ENCODE measurements around the gene SLC27A5.
A peak's percentile ranks its signal among the peaks of the same experiment; 100 is the strongest.

Gene SLC27A5, protein sequence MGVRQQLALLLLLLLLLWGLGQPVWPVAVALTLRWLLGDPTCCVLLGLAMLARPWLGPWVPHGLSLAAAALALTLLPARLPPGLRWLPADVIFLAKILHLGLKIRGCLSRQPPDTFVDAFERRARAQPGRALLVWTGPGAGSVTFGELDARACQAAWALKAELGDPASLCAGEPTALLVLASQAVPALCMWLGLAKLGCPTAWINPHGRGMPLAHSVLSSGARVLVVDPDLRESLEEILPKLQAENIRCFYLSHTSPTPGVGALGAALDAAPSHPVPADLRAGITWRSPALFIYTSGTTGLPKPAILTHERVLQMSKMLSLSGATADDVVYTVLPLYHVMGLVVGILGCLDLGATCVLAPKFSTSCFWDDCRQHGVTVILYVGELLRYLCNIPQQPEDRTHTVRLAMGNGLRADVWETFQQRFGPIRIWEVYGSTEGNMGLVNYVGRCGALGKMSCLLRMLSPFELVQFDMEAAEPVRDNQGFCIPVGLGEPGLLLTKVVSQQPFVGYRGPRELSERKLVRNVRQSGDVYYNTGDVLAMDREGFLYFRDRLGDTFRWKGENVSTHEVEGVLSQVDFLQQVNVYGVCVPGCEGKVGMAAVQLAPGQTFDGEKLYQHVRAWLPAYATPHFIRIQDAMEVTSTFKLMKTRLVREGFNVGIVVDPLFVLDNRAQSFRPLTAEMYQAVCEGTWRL

DNA sequence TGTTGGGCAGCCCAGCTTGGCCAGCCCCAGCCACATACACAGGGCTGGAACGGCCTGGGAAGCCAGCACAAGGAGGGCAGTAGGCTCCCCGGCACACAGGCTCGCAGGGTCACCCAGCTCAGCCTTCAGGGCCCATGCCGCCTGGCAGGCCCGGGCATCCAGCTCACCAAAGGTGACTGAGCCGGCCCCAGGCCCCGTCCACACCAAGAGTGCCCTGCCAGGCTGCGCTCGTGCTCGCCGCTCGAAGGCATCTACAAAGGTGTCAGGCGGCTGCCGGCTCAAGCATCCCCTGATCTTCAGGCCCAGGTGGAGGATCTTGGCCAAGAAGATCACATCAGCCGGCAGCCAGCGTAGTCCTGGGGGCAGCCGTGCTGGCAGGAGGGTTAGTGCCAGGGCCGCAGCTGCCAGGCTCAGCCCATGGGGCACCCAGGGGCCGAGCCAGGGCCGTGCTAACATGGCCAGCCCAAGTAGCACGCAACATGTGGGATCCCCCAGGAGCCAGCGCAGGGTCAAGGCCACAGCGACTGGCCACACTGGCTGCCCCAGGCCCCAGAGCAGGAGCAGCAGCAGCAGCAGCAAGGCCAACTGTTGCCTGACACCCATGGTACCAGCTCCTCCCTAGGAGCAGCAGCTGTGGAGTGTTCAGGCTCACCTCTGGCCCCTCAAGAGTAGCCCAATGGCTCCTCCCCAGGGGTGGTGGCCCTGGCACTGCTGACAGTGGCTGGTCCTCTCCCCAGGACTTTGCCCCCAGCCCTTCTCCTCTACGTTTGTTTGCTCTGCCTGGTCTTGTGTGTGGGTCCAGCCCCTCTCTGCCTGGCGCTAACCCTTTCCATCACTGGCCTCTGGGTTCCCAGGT, at the start of gene SLC27A5:
TSS of gene SLC27A5 (minus strand) at position 640 of the 856 bp plus-strand sequence. CDS start at position 603, 37 bp downstream.
- DNase-seq (ENCODE audit: low spot score): no peak

DNA sequence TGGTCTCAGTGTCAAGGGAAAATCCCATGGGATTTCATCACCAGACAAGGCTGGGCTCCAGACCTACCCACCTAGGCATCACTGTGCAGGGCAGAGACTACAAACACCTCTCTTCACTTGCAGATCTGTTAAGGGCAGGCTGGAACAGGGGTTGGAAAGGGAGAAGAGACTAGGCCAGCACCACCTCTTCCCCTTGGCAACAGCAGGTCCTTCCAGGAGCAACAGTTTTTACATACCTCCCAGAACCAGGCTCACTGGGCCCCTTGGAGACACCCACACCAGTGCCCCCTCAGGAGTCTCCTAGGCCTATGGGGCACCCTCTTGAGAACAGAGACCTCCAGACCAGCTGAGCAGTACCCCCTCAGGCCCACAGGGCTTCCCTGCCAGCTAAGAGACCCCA, 49.1 kb upstream of the SLC27A5 start:
- no peak for DNase-seq (ENCODE audit: low spot score)

DNA sequence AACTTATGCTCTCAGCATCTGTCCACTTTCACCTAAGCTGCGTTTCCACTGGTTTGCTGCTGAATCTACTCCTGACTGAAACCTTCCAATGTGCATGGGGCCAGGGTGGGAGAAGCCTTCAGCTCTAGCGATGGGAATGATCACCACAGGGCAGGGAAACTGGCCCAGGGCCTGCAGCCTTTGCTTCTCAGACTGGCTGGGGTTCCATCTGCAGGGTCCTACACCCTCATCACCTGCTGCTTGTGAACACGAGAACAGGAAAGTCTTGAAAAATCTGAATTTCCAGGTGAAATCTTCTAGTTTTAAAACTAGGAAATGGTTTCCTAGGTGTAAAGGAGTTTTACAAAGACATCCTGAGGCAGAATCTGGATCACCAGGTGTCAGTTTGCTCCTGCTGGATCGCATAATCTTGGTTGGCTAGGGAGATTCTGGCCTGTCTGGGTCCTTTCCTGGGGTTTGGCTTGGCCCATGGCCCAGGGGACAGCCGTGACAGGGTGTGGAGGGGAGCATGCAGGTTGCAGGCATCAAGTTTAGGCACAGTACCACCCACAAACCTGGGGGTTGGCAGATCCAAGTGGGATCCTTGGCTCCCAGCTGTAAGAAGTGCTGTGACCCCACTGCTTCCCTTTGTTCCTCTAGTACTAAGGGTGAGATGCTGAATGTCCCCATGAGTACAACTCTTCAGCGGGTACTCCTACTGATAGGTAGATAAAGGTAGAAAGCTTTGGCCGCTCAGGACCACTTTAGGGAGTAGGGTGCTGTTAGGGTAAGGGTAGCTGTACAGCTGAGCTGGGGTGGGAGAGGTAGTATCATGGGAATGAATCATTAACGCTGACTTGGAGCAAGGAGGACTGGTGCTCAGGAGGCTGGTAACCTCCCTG, 48.5 kb upstream of the SLC27A5 start:
- no peak for DNase-seq (ENCODE audit: low spot score)

GRCh38 chr19:58559275-58560006, 47.6 kb upstream of the SLC27A5 start:
- peak; percentile 99 for DNase-seq (ENCODE audit: low spot score)

GRCh38 chr19:58558623-58559274, 47.0 kb upstream of the SLC27A5 start:
- peak; percentile 86 for DNase-seq (ENCODE audit: low spot score)

DNA sequence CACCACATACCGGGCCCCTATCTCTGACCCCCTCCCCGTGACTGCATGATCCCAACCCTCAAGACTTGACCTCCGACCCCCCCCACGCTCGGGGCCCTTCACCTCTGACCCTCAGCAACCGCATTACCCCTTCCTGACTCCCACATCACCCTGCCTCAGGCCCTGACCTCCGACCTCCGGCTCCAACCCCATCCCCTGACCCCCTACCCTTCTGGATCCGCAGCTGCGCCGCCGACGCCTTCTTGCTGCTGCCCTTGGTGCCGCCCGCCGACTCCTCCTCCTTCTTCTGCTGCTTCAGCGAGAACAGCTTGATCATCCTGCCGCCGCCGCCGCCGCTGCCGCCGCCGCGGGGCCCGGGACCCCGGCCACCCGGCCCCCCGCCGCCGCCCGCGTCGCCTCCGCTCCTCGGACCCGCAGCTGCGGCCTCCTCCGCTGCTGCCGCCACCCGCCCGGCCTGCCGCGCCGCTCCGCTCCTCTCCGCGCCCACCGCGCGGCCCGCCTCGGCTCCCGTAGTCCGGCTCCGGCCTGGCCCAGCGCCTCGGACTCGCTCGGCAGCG, 46.4 kb upstream of the SLC27A5 start, which contains the start of gene UBE2M:
TSS of gene UBE2M (minus strand) at position 546 of the 557 bp plus-strand sequence. CDS start at position 316, 230 bp downstream.
- no peak for DNase-seq (ENCODE audit: low spot score)

DNA sequence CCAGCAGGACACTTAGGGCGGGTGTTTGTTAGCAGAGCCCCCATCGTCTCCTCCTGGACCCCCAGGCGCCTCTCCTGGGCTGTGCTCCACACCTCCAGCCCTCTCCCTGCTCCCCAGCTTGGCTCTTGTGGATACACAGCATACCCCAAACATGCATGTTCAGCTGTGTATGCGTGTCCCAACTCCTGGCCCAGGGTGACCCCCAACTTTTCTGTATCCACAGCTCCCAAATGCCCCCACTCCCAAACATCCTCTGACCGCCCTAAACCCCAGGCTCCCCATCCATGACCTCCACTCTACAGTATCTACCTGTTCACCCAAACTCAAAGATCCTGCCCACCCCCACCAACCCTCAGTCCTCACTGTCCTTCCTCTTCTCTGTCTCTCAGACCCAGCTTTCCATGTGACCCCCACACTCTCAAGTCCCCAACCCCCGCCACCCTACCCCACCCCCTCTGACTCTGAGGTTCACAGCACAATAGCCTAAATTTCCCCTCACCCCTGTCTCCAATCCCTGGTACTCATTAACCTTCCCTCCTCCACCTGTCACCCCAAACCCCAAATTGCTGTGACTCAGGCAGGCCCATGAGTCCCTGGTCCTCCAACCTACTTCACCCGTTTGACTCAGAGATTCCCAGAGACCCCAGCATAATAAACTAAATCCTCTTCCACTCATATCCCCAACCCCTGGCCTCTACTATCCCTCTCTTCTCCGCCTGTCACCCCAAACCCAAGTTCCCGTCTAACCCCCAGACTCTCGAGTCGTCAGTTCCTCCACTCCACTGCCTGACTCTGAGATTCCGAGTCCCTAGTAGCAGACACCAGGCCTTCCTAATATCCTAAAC, 45.7 kb upstream of the SLC27A5 start:
- DNase-seq (ENCODE audit: low spot score): no peak

- DNase-seq (ENCODE audit: low spot score): no peak
Measured at GRCh38 chr19:58556622-58557220, 44.9 kb upstream of the SLC27A5 start.

DNA sequence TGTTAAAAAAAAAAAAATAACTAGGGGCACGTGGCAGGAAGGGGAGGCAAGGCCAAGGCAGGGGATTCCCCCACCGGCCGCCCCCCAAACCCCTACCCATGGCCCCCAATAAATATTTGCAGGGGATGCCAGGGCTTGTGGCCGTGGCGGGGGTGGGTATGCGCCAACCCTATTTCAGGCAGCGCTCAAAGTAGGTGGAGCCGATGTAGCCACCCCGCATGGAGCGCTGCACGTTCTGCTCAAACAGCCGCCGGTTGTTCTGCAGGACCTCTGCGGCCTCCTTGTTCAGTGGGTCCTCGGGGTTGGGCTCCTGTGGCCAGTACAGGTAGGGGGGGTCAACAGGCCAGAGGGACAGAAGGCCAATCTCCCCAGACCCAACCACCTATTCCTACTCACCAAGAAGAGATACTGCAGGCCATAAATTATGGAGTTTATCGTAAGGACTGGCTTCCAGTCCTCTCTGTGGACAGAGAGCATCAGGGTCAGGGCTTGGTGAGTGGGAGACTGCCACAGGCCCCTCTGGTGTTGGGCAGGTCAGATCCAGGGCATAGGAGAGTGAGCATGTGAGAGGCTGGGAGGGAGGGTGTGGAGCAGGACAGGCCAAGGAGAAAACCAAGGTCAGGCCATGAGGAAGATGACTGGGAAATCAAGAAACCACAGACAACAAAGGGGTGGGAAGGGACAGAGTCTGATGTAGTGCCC, 44.3 kb upstream of the SLC27A5 start:
- DNase-seq (ENCODE audit: low spot score): no peak

- no peak for DNase-seq (ENCODE audit: low spot score)
Measured at GRCh38 chr19:58555369-58555885, 43.6 kb upstream of the SLC27A5 start.

- peak; percentile 89 for DNase-seq (ENCODE audit: low spot score)
Measured at GRCh38 chr19:58554494-58555368, 42.9 kb upstream of the SLC27A5 start, which contains the start of gene CHMP2A. CHMP2A (minus strand) TSS chr19:58555105; CDS start chr19:58554212, 893 bp downstream.

- no peak for DNase-seq (ENCODE audit: low spot score)
Measured at GRCh38 chr19:58553799-58554493, 42.2 kb upstream of the SLC27A5 start.

GRCh38 chr19:58552655-58553054, 40.9 kb upstream of the SLC27A5 start:
- DNase-seq (ENCODE audit: low spot score): no peak

DNA sequence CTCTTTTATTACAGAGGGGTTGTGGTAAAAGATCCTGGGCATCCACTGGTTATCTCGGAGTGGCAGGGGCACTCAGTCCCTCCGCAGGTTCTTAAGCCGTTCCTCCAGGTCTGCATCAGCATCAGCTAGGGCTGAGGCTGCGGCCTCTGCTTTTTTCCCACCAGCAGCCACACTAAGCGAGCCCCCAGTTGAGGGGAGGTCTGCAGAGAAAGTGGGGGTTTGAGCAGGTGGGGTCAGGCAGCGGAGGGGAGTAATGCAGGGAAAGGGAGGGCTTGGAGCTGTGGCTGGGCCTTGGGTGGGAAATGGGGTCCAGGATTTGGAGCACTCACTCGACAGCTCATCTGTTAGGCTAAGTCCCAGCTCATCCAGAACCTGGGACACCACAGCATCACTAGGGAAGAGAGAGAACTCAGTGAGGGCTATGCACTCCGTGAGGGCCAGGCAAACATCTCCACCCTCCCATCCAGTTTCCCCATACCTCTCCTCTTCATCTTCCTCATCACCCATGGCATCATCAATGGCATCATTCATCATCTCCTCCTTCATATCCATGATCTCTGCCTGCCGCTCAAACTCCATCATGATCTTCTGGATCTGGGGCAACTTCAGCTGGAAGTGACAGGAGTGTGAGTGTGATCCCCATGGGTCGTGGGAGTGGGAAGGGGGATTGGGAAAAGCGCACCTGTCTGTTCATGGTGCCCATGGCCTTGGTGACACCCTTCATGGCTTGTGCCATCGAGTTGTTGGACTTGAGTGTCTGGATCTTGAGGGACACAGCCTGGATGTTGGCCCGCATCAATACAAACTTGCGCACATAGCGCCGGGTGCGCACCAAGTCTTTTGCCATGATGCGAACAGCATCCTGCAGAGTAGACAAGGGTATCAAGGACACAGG, 40.0 kb upstream of the SLC27A5 start:
- DNase-seq (ENCODE audit: low spot score): no peak

- no peak for DNase-seq (ENCODE audit: low spot score)
Measured at GRCh38 chr19:58551123-58551497, 39.3 kb upstream of the SLC27A5 start.

All from HuH-7 (cell line).